OCI-LY1 (cell line): ENCODE data around the gene ACSL6.

Experiments used
- CTCF ChIP-seq: fragments of 200-600 bp; sonication (generic), shearing (Covaris generic); IDR thresholded peaks from 2 replicates; pipeline ENCODE4 v1.5.1; 2017; ENCODE audit warnings: mild to moderate bottlenecking, antibody characterized with exemption, low read length, moderate library complexity, mixed read lengths
- EZH2 ChIP-seq: fragments of 200-600 bp; sonication (generic), shearing (Covaris generic); IDR thresholded peaks from 2 replicates; pipeline ENCODE4 v1.8.0; 2017; ENCODE audit warnings: borderline replicate concordance, mixed run types, mild to moderate bottlenecking, antibody characterized with exemption, low read length, moderate library complexity, mixed read lengths

- TF ChIP-seq EZH2 = no peak
- TF ChIP-seq CTCF = no peak
These were observed 15.6 kb upstream of the ACSL6 start for GRCh38 chr5:132027027-132027426.
